GM03348 (cell line): Measurements from ENCODE around the gene MAML1.
A peak's percentile ranks its signal among the peaks of the same experiment; 100 is the strongest.
"Not testable (repeated sequence)": the region's sequence is repeated elsewhere in the genome, so short reads cannot be mapped to it uniquely, and the experiment has no call there.

Source experiments
- DNase-seq: peaks from one replicate; pipeline ENCODE4 v3.0.0; 2012; ENCODE audit warnings: low spot score

The MAML1 gene

DNA sequence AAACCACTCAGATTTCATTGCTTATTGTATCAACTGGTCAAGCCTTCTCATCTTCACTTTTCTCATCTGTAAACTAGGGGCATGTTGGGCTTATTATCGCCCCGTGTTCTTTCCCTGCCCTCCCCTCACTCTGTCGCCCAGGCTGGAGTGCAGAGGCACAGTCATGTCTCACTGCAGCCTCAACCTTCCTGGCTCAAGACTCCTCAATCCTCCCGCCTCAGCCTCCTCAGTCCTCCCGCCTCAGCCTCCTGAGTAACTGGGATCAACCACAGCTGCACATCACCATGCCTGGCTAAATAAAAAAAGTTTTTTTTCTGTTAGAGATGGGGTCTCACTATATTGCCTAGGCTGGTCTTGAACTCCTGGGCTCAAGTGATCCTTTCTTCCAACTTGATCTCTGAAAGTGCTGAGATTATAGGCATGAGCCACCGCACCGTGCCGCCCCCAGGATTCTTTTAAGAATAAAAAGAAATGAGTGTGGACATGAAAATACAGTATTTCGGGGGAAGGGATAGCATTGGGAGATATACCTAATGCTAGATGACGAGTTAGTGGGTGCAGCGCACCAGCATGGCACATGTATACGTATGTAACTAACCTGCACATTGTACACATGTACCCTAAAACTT is 2.0 kb downstream of the MAML1 start:
- DNase-seq, result no peak

DNA sequence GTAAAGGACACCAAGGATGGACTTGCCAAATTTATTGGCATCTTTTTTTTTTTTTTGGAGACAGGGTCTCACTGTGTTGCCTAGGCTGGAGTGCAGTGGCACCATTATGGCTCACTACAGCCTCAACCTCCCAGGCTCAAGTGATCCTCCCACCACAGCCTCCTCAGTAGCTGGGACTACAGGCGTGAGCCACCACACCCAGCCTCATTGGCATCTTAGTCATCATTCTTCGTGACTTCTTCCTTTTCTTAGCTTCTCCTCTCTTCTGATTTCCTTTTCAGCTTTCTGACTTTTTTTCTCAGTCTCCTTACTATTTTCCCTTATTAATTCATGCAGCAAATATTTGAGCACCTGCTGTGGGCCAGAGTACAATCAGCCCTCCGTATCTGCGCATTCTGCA is 6.1 kb downstream of the MAML1 start:
- DNase-seq, result no peak

DNA sequence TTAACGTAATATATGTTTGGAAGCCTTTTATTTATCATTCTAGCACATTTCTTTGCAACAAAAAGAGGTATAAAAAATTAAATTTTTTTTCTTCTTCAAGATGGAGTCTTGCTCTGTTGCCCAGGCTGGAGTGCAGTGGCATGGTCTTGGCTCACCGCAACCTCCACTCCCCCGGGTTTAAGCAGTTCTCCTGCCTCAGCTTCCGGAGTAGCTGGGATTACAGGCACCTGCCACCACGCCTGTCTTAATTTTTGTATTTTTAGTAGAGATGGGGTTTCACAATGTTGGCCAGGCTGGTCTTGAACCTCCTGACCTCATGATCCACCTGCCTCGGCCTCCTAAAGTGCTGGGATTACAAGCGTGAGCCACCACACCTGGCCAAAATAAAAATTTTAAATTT is 11.5 kb downstream of the MAML1 start:
- not testable (repeated sequence) for DNase-seq

DNA sequence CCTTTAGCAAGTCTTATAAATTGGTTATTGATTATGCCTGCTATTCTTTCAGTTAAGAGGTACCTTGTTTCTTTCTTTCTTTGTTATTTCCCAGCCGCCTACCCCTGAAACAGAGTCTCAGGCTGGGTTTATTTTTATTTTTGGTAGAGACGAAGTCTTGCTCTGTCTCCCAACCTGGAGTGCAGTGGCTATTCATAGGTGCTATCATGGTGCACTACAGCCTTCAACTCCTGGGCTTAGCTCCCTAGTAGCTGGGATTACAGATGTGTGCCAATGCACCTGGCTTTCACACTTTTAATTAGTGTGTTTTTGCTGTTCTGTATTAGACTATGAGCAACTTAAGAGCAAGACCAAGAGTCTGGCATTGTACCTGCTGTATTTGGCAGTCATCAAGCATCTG is 14.2 kb downstream of the MAML1 start:
- no peak for DNase-seq

DNA sequence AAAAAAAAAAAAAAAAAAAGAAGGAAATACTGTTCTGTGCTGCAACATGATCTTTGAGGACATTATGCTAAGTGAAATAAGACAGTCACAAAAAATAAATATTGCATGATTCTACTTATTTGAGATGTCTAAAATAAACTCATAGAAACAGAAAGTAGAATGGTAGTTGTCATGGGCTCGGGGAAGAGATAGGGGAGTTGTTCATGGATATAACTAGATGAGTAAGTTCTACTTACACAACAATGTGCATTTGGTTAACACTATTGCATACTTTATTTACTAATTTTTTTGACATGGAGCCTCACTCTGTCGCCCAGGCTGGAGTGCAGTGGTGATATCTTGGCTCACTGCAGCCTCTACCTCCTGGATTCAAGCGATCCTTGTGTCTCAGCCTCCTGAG is 15.2 kb downstream of the MAML1 start:
- DNase-seq, result no peak

DNA sequence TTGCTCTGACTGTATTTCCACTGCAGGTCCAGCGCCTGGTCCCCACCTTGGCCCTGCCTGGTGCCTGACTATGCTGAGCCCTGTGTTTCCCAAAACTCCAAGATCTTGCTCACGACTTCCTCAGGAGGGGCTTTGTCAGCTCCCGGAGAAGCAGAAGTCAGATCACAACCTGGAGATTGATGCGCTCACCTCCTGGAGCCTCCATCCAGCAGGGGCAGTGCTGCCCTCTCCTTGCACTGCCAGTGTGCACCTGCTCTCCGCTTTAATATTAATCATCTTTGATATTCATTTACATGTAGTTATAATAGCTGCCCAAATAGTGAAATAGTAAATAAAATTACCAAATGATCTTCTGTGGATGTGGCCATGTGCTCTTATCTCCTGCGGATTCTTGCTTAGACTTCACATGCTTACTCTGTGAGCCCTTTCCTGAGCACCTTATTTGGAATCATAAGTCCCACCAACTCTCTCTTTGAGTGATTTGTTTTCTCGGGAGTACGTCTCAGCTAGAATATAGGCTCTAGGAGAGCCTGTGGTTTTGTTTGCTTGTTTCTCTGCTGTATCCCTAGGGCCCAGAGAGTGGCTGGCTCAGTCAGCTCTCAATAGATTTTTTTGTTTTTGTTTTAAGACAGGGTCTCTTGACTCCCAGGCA is 17.4 kb downstream of the MAML1 start:
- DNase-seq, result no peak

DNA sequence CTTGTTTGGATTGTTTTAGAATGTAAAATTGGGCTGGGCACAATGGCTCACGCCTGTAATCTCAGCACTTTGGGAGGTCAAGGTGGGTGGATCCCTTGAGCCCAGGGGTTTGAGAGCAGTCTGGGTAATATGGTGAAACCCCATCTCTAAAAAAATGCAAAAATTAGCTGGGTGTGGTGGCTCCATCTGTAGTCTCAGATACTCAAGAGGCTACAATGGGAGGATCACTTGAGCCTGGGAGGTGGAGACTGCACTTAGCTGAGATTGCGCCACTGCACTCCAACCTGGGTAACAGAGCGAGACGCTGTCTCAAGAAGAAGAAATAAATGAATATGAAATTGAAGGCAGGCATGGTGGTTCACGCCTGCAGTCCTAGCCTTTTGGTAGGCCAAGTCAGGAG is 21.3 kb downstream of the MAML1 start:
- DNase-seq, result no peak

DNA sequence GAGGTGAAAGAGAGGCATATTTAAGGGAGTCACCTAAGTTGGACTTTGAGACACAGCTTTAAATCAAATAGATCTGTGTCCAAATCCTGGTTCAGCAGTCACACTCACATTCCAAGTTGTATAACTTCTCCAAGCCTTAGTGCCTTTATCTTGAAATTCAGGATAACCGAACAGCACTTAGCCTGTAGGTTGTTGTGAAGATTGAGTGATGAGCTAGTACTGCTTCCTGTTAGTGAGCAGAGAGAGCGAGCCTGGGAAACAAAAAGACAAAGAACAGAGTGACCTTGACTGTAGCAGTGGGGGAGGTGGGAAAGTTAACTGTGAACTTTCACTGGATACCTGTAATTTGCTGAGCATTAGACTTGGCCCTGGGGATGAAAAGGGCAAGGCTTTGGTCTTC is 22.4 kb downstream of the MAML1 start:
- DNase-seq, result no peak

DNA sequence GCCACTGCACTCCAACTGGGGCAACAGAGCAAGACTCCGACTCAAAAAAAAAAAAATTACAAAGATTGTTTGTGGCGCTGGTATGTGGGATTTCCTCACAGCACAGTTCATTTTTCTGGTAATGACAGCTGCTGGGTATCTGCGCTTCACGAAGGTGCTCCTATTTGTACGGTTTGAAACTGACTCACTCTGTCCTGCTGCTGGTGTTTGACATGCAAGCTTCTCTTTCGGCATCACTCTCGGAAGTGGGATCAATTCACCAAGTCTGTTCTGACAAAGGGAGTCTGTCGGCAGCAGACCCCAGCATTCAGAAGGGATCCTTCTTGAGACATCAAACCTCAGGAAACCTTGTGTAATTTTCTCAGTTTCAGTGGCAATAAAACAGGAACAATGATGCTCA is 26.3 kb downstream of the MAML1 start:
- no peak for DNase-seq

DNA sequence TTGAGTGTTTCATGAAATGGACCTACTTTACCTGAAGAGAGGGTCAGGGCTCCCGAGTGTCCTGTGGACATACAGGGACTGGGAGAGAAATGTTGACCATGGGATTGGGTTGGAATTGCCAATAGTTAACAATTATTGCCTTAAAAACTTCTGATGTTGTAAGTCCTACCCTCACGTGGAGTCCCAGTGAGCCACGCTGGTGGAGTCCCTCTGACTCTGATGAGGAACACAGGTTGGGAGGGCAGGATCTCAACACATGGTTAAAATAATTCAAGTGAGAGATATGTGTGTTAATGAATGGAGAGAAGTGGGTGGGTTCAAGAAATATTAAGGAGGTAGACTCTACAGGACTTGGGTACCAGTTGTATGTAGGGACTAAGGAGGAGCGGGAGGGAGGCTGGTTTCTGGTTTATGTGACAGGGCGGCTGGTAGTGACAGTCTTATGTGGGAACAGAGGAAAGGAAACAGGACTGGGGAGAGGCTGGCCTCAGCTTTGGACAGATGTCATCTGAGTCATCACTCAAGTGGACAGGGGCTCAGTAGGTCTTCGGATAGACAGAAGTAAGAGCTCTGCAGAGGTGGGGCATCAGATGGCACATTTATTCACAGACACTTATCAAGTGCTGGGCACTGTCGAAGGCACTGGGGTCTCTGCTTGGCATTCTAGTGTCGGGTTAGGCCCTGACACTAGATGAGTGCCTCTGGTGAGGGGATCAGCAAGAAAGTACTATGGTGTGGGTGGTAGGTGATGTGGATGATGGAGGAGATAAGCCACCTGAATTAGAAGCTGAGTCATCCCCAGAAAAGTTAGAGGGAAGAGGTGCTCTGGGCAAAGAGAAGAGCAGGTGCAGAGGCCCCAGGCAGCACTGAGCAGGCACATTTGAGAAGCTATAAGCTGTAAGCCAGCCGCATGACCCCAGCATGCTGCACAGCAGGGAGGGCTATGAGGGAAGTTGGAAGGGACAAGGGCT is 27.2 kb downstream of the MAML1 start:
- no peak for DNase-seq

DNA sequence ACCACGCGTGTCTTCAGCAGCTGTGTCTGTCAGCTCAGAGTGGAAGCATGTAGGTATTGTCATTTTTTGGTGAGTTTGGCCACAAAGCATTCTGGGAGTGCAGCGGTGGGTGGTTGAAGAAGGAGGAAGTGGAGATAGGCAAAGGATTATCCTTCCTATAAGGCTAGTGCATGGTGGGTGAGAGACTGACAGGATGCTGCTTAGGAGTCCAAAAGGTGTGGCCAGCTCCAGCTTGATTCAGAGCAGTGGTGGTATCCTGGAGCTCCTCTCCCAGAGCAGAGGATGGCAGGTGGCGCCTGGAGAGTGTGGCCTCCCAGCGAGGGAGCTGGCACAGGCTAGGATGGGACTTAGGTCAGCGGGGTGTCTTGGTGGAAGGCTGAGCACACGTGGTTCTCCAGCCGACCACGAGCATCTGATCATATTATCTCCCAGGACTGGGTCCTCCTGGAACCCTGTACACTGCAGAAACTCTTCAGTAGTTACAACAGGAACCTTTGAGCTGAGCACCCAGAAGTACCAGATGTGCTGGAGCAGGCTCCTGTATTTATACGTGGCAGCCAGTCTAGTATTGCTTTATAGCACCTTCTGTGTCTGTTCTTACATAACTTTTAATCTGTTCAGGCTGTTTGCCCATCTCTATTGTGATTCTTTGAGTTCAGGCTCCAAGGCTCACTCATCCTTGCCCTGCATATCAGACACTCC is 29.6 kb downstream of the MAML1 start:
- DNase-seq, result peak; percentile 57

DNA sequence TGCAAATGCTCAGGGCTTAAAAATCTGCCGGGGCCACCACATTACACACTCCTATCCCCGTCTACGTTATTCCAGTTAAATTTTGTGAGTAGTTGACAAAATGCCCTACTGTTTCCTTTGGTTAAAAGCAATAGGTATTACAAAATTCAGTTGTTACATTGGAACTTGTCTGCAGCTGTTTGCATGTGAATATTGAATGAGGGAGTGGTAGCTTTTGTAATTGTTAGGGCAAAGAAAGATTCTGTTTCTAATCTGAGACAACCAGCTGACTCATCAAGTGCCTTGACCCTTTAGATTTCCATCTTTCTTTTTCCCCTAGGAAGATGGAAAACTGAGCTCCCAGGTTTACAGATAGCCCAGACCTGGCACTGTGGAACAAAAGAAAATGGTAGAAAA is 30.2 kb downstream of the MAML1 start:
- DNase-seq, result peak; percentile 52

DNA sequence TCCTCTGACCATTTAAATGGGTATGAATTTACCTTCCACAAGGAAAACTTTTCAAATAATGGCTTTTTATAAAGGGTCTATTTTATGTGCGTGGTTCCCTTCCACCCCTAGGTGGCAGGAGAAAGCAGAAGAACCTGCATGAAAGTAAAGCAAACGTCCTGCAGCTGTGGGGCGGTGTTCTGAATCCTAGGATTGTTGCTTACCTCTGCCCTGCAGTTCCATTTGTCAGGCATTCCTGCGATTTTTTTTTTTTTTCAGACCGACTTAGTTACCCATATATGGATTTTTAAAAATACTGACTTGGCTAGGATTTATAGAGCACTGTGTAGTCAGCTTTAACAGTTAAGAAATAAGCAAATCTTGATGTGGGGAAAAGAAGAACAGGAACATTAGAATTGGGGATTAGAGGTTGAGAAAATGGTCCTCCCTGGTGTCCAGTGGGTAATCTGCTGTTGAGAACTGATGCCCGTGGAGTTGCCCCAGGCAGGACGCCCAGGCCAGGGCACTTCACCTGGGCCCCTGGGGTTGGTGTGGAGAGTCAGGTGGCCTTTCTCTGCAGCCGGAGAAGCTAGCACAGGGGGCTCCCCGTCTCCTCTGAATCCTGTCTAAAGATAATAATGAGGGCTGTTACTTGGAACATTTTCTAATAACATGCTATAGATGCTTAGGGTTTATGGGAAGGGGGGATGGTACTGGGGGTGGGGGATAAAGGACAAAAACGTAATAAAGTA is 30.8 kb downstream of the MAML1 start:
- DNase-seq, result peak; percentile 81

DNA sequence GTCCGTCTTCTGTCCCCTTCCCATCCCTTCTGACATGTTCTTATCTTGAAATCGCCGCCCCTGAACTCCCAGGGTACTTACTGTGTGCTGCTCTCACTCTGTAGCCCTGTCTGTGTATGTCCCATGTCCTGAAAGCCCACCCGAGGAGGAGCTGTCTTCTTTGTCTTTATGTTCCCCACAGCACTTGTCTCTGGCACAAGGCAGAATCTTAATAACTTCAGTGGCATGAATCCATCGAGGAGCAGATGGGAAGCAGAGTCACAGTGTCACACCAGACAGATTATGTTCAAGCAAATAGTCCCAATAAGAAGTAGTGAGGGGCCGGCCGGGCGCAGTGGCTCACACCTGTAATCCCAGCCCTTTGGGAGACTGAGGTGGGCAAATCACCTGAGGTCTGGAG is 31.4 kb downstream of the MAML1 start:
- DNase-seq, result no peak

DNA sequence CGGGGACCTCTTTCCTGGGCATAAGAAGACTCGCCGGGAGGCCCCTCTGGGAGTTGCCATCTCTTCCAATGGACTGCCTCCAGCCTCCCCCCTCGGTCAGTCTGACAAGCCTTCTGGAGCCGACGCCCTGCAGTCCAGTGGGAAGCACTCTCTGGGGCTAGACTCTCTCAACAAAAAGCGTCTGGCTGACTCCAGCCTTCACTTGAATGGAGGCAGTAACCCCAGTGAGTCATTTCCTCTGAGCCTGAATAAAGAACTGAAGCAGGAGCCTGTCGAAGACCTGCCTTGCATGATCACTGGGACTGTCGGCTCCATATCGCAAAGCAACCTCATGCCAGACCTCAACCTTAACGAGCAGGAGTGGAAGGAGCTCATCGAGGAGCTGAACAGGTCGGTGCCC is 32.8 kb downstream of the MAML1 start:
- DNase-seq, result peak; percentile 88

DNA sequence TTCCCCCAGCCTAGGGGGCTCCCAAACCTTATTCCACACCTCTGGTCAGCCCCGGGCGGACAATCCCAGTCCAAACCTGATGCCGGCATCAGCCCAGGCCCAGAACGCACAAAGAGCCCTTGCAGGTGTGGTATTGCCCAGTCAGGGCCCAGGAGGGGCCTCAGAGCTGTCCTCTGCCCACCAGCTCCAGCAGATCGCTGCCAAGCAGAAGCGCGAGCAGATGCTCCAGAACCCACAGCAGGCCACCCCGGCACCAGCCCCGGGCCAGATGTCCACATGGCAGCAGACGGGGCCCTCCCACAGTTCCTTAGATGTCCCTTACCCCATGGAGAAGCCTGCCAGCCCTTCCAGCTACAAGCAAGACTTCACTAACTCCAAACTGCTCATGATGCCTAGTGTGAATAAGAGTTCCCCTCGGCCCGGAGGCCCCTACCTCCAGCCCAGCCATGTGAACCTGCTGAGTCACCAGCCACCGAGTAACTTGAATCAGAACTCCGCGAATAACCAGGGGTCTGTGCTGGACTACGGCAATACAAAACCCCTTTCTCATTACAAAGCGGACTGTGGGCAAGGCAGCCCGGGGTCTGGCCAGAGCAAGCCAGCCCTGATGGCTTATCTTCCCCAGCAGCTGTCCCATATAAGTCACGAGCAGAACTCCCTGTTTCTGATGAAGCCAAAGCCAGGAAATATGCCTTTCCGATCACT is 33.6 kb downstream of the MAML1 start:
- no peak for DNase-seq

DNA sequence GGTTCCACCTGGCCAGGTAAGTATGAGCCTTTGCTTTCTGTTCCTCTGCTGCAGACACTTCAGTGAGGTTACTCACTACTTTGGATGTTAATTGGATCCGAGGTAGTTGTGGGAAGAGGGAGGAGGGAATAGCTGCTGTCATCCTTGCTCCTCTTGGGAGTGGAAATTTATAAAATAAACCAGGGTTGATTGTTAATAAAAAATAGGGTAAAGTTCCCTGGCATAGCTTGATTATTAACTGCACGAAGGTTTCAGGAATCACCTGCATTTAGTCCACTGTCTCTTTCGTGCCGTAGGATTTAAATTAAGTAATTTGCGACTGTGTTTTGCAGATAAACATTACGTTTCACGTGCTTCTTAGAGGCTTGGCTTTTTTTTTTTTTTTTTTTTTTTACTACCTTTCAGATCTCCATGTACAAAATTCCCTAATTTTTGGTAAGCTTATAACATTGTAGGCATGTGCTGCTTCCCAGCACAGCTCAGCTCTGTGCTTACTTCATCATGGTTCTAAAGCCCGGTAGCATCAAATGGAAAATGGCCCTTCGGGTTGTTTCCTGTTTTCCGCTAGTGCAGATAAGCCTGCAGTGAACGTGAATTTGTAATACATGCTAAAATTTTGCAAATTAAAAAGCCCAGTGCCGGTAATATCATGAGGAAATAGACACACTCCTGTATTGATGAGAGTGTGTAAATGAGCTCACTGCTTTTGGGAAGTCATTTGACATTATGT is 34.3 kb downstream of the MAML1 start:
- no peak for DNase-seq

DNA sequence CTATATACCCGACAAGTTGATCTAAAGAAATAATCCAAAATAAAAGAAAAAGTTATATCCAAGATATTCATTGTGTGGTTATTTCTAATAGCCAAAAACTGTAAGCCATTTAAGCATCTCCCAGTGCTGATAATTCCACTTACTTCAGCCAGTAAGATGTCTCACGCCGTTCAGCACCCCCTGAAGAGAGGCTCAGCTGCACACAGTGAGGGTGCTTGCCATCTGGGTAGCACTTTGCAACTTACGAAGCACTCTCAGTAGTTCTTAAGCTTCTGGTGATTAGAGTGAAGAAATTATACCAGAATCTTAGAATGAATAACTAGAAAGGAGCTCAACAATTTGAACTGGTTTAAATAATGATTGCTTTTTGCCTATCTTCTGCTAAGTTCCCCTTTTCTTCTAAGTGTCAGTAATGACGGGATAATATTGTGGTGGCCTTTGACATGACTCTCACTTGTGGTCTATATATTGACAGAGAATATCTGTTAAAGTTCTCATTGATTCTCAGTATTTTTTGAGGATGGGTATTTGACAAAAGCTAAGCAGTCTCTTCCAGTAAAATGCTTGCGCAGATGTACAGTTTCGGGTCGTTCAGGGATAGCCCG is 35.0 kb downstream of the MAML1 start:
- no peak for DNase-seq

DNA sequence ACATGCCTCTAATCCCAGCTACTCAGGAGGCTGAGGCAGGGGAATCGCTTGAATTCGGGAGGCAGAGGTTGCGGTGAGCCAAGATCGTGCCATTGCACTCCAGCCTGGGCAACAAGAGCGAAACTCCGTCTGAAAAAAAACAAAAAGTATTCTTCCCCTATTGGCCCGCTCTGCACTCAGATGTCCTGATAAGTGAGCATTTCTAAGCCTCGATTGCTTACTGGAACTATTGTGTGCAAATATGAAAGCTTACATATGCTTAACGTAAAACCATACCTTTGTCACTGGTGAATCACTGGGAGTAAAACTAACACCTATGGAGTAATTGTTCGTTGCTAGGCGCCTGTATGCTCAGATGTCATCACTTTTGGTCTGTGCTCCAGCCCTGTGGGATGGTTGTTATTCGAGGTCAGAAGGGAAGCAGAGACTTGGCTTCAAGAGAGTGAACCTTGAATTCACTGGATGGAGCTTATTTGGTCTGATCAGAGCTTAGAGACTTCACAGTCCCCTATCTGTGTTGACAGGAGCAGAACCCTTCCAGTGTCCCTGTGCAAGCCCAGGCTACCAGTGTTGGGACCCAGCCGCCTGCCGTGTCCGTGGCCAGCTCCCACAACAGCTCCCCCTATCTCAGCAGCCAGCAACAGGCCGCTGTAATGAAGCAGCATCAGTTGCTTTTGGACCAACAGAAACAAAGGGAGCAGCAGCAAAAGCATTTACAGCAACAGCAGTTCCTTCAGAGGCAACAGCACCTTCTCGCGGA is 35.9 kb downstream of the MAML1 start:
- no peak for DNase-seq
